Peyer's patch (tissue), 4 donors: Measurements from ENCODE around the gene RUNX3.

Experiments
- POLR2A ChIP-seq, 2 donors: fragments of 450-650 bp; IDR thresholded peaks; one replicate each; pipeline ENCODE4 v1.5.1; 2017; ENCODE audit warnings: antibody characterized with exemption in 2 of 2, mild to moderate bottlenecking in 2 of 2, moderate library complexity in 2 of 2
- TF ChIP-seq, protein P1 (sequence below), 6 experiments: fragments of 450-650 bp in 4 of 6; fragments of 200-600 bp in 2 of 6; sonication (generic) in 1 of 6; IDR thresholded peaks; one replicate each; pipeline ENCODE4 v1.5.1; 2017 to 2019; ENCODE audit warnings: antibody characterized with exemption in 6 of 6, mild to moderate bottlenecking in 3 of 6, moderate library complexity in 1 of 6

DNA sequence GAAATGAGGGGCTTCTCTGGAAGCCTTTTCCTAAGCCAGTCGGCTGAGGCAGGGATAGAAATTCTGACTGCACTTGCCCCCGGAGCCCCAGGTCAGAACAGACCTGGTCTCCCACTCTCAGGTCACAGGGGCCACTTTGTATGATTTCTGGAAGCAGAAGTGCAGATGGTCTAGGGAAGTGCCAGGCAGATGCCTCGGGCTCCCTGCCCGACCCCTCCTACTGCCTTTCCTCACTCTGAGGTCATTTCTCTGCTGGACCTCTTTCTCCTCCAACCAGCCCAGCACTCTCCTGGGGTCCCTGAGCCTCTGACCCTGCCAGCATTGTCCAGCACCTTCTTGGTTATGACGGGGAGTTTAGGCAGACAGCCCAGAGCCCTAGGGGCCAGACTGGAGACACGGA lies 8.7 kb downstream of the RUNX3 start:
- TF ChIP-seq, protein P1, sequence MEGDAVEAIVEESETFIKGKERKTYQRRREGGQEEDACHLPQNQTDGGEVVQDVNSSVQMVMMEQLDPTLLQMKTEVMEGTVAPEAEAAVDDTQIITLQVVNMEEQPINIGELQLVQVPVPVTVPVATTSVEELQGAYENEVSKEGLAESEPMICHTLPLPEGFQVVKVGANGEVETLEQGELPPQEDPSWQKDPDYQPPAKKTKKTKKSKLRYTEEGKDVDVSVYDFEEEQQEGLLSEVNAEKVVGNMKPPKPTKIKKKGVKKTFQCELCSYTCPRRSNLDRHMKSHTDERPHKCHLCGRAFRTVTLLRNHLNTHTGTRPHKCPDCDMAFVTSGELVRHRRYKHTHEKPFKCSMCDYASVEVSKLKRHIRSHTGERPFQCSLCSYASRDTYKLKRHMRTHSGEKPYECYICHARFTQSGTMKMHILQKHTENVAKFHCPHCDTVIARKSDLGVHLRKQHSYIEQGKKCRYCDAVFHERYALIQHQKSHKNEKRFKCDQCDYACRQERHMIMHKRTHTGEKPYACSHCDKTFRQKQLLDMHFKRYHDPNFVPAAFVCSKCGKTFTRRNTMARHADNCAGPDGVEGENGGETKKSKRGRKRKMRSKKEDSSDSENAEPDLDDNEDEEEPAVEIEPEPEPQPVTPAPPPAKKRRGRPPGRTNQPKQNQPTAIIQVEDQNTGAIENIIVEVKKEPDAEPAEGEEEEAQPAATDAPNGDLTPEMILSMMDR (IDR thresholded peaks at IDR 0.05) = no peak
- TF ChIP-seq POLR2A (IDR thresholded peaks at IDR 0.05) = no peak
